HCT116 (cell line): Measurements from ENCODE around the gene RBM46. TPM values are rescaled to one million over a fixed set of nuclear protein-coding genes. Genes with fewer than 3 reads are reported as not detected.

Experiments used
- ATAC-seq: fragments of 200-7000 bp; cut with Tn5 transposase; 2 replicates; pipeline ENCODE4 v1.9.1; 2020; ENCODE audit warnings: mild to moderate bottlenecking, moderate library complexity
- BruUV-seq: library from RNA; stranded (reverse); fragments of 400-500 nt; replicated peaks from 2 replicates; lab custom pipeline; 2021; lab: Mats Ljungman, UMichigan
- CTCF ChIA-PET: fragments of 300-600 bp; sonication (Branson Sonifier 250); formaldehyde crosslinking; loops from one replicate; lab custom pipeline; 2021; ENCODE audit warnings: antibody characterized with exemption; lab: Charles Lee
- POLR2A ChIA-PET: fragments of 300-600, 350-600 bp; sonication (Branson Sonifier 250); formaldehyde crosslinking; loops from one replicate; lab custom pipeline; 2021; ENCODE audit warnings: antibody characterized with exemption; lab: Charles Lee
- RAD21 ChIA-PET, 2 experiments: fragments of 300-600 bp; sonication (Branson Sonifier 250); formaldehyde crosslinking; loops; one replicate each; lab custom pipeline; 2023; ENCODE audit warnings: low total read pairs in 2 of 2; ENCODE audit not compliant: uncharacterized antibody in 2 of 2, unreplicated experiment in 2 of 2, low non-redundant PET in 1 of 2; lab: Charles Lee
- DNase-seq: peaks from one replicate; pipeline ENCODE4 v3.0.0-alpha.2; 2010; ENCODE audit warnings: low read depth, low spot score
- H2AFZ ChIP-seq: fragments of 200-600 bp; shearing (Covaris generic), sonication (generic); 2 replicates; pipeline ENCODE4 v1.6.1; 2017; ENCODE audit warnings: low read depth, mixed run types, mixed read lengths, antibody characterized with exemption, low read length; ENCODE audit not compliant: poor library complexity, severe bottlenecking
- H3K27ac ChIP-seq: 2 replicates; pipeline ENCODE4 v1.5.1; 2012; ENCODE audit warnings: low read depth, low read length
- H3K27me3 ChIP-seq: fragments of 200-600 bp; sonication (generic); 2 replicates; pipeline ENCODE4 v1.6.1; 2016; ENCODE audit warnings: mixed run types, low read length, mixed read lengths; ENCODE audit not compliant: insufficient read depth
- H3K36me3 ChIP-seq, 2 experiments: fragments of 200-500 bp in 1 of 2; fragments of 200-600 bp in 1 of 2; sonication (Bioruptor generic) in 1 of 2; sonication (generic) in 1 of 2; 2 replicates each; pipeline versions ENCODE4 v1.5.1 to v1.6.1; 2014 to 2016; ENCODE audit warnings: low read length in 2 of 2, inconsistent platforms in 1 of 2, mixed read lengths in 1 of 2, mixed run types in 1 of 2; ENCODE audit not compliant: insufficient read depth in 2 of 2, control insufficient read depth in 1 of 2
- H3K4me1 ChIP-seq, 2 experiments: fragments of 200-600 bp in 1 of 2; sonication (generic) in 1 of 2; 2 replicates each; pipeline versions ENCODE4 v1.5.1 to v1.6.1; 2012 to 2017; ENCODE audit warnings: low read length in 2 of 2, inconsistent platforms in 1 of 2, mild to moderate bottlenecking in 1 of 2, mixed read lengths in 1 of 2, mixed run types in 1 of 2, moderate library complexity in 1 of 2; ENCODE audit not compliant: insufficient read depth in 2 of 2, control insufficient read depth in 1 of 2
- H3K4me2 ChIP-seq: fragments of 200-600 bp; sonication (generic); 2 replicates; pipeline ENCODE4 v1.6.1; 2017; ENCODE audit warnings: mixed run types, low read length, mixed read lengths
- H3K4me3 ChIP-seq, 2 experiments: fragments of 200-600 bp in 1 of 2; sonication (generic) in 1 of 2; replicated peaks in 1 of 2; 2 replicates each; pipeline ENCODE4 v1.5.1; 2011 to 2016; ENCODE audit warnings: low read length in 2 of 2, control low read depth in 1 of 2, low read depth in 1 of 2, mild to moderate bottlenecking in 1 of 2, mixed read lengths in 1 of 2, mixed run types in 1 of 2
- H3K79me2 ChIP-seq: fragments of 200-600 bp; sonication (generic); 2 replicates; pipeline ENCODE4 v1.6.1; 2017; ENCODE audit warnings: mild to moderate bottlenecking, mixed run types, low read length, moderate library complexity, mixed read lengths; ENCODE audit not compliant: insufficient read depth
- H3K9ac ChIP-seq: fragments of 200-600 bp; sonication (generic); 2 replicates; pipeline ENCODE4 v1.6.1; 2016; ENCODE audit warnings: low read length, mixed read lengths
- H3K9me2 ChIP-seq: fragments of 200-600 bp; sonication (generic), shearing (Covaris generic); 2 replicates; pipeline ENCODE4 v1.6.1; 2017; ENCODE audit warnings: mixed run types, mild to moderate bottlenecking, moderate library complexity; ENCODE audit not compliant: insufficient read depth
- H3K9me3 ChIP-seq, 2 experiments: fragments of 200-500 bp in 1 of 2; fragments of 200-600 bp in 1 of 2; sonication (Bioruptor generic) in 1 of 2; sonication (generic) in 1 of 2; 2 replicates each; pipeline ENCODE4 v1.6.1; 2014 to 2017; ENCODE audit warnings: low read length in 2 of 2, mixed read lengths in 2 of 2, inconsistent platforms in 1 of 2, low read depth in 1 of 2, mild to moderate bottlenecking in 1 of 2, mixed run types in 1 of 2, moderate library complexity in 1 of 2; ENCODE audit not compliant: control insufficient read depth in 1 of 2, insufficient read depth in 1 of 2
- H4K20me1 ChIP-seq: fragments of 200-600 bp; sonication (generic), shearing (Covaris generic); 2 replicates; pipeline ENCODE4 v1.6.1; 2017; ENCODE audit warnings: mixed run types, mild to moderate bottlenecking, moderate library complexity; ENCODE audit not compliant: insufficient read depth
- CBX3 ChIP-seq: IDR thresholded peaks from 2 replicates; pipeline ENCODE4 v1.6.1; 2012; ENCODE audit warnings: low read depth
- CTCF ChIP-seq, 3 experiments: fragments of 200-600 bp in 1 of 3; sonication (generic) in 1 of 3; IDR thresholded peaks in 2 of 3; conservative IDR thresholded peaks in 1 of 3; 2 replicates each; pipeline ENCODE4 v1.5.1; 2012 to 2017; ENCODE audit warnings: low read depth in 2 of 3, low read length in 2 of 3, antibody characterized with exemption in 1 of 3, borderline replicate concordance in 1 of 3, control low read depth in 1 of 3, mild to moderate bottlenecking in 1 of 3, mixed read lengths in 1 of 3, mixed run types in 1 of 3, moderate library complexity in 1 of 3; ENCODE audit not compliant: insufficient read depth in 1 of 3
- EGR1 ChIP-seq: IDR thresholded peaks from 2 replicates; pipeline ENCODE4 v1.6.1; 2012; ENCODE audit warnings: low read depth
- ELF1 ChIP-seq: IDR thresholded peaks from 2 replicates; pipeline ENCODE4 v1.6.1; 2012; ENCODE audit warnings: low read depth, borderline replicate concordance
- EZH2phosphoT487 ChIP-seq: fragments of 200-600 bp; IDR thresholded peaks from 2 replicates; pipeline ENCODE4 v1.6.1; 2018; ENCODE audit warnings: antibody characterized with exemption, borderline replicate concordance
- JUND ChIP-seq: IDR thresholded peaks from 2 replicates; pipeline ENCODE4 v1.6.1; 2012
- POLR2AphosphoS5 ChIP-seq: IDR thresholded peaks from 2 replicates; pipeline ENCODE4 v1.6.1; 2011; ENCODE audit warnings: mild to moderate bottlenecking, low read depth, low read length, moderate library complexity
- RAD21 ChIP-seq: IDR thresholded peaks from 2 replicates; pipeline ENCODE4 v1.6.1; 2012; ENCODE audit warnings: low read depth, mild to moderate bottlenecking
- SP1 ChIP-seq: IDR thresholded peaks from 2 replicates; pipeline ENCODE4 v1.6.1; 2012; ENCODE audit warnings: low read depth
- SRF ChIP-seq: IDR thresholded peaks from 2 replicates; pipeline ENCODE4 v1.6.1; 2012; ENCODE audit warnings: low read depth
- TCF7L2 ChIP-seq: IDR thresholded peaks from 2 replicates; pipeline ENCODE4 v1.7.0; 2011; ENCODE audit warnings: borderline replicate concordance, inconsistent platforms; ENCODE audit not compliant: insufficient read depth, insufficient read length; ENCODE audit errors: extremely low read depth
- ZBTB33 ChIP-seq: IDR thresholded peaks from 2 replicates; pipeline ENCODE4 v1.6.1; 2011; ENCODE audit warnings: mild to moderate bottlenecking, low read length, moderate library complexity; ENCODE audit not compliant: insufficient replicate concordance; ENCODE audit errors: extremely low read depth
- ZFX ChIP-seq: fragments of 450-650 bp; IDR thresholded peaks from 2 replicates; pipeline ENCODE4 v1.6.1; 2017
- ZNF274 ChIP-seq: fragments of 200-500 bp; sonication (Bioruptor generic); IDR thresholded peaks from 2 replicates; pipeline ENCODE4 v1.6.1; 2014; ENCODE audit warnings: mild to moderate bottlenecking, low read depth, low read length, inconsistent platforms
- intact Hi-C: fragments of 100-400 bp; cut with micrococcal nuclease; formaldehyde crosslinking; loops from 2 replicates; pipeline ENCODE4 v1.10.0; 2022
- total RNA-seq: library from RNA; stranded (reverse); gene quantifications from one replicate; pipeline ENCODE4 v1.2.1, GENCODE V29; 2021; ENCODE audit not compliant: unreplicated experiment

The RBM46 gene
- total RNA-seq, 1 experiment from 2014 or later = 0.39 TPM

- no peaks in the 10 kb centered on the region for H4K20me1 ChIP-seq
- no peak overlapping the region for H3K27ac ChIP-seq
- H3K4me1 ChIP-seq = no peaks in the 10 kb centered on the region
- H2AFZ ChIP-seq = no peak overlapping the region
- intact Hi-C loops = no loop called here
- POLR2A ChIA-PET = interaction anchor here (1.3 kb wide), 1 partner anchor 27 kb away, joined by 3 read pairs; no protein-coding TSS in a partner anchor
- H3K27me3 ChIP-seq = no peaks in the 10 kb centered on the region
- no peak overlapping the region for H3K4me3 ChIP-seq
- H3K9me3 ChIP-seq = no peaks in the 10 kb centered on the region
- DNase-seq (no peak), ATAC-seq (no peak)
- TF ChIP-seq TCF7L2 (no peak), CBX3 (0 out of 2 replicates have a peak, but pooled peaks have one; percentile 50)
- RAD21 ChIA-PET = no interaction called here
- no TSS peak for BruUV-seq
- CTCF ChIA-PET = interaction anchor here (0.7 kb wide), 1 partner anchor 11 kb away, joined by 4 read pairs; no protein-coding TSS in a partner anchor
- no peaks in the 10 kb centered on the region for H3K36me3 ChIP-seq
- no peaks in the 10 kb centered on the region for H3K79me2 ChIP-seq
- H3K9ac ChIP-seq = no peak overlapping the region
- no peaks in the 10 kb centered on the region for H3K9me2 ChIP-seq
- no peak overlapping the region for H3K4me2 ChIP-seq
Measured at GRCh38 chr4:154818230-154818629, 37.2 kb downstream of the RBM46 start.

- RAD21 ChIA-PET = no interaction called here
- Histone ChIP-seq H3K9ac (no peak overlapping the region), H3K4me1 (no peaks in the 10 kb centered on the region), H2AFZ (peak overlapping the region; percentile 49), H3K4me3 (no peak overlapping the region), H3K4me2 (no peak overlapping the region), H3K36me3 (no peaks in the 10 kb centered on the region), H3K9me3 (no peaks in the 10 kb centered on the region), H4K20me1 (no peaks in the 10 kb centered on the region), H3K9me2 (no peaks in the 10 kb centered on the region), H3K27ac (no peak overlapping the region), H3K79me2 (no peaks in the 10 kb centered on the region)
- intact Hi-C loops = no loop called here
- DNase-seq (no peak), ATAC-seq (no peak)
- no peak for TF ChIP-seq POLR2AphosphoS5
- TF ChIP-seq SRF = no peak
- TF ChIP-seq ELF1 = no peak
- no peak for TF ChIP-seq EZH2phosphoT487
- TF ChIP-seq ZFX = no peak
- no peak for TF ChIP-seq JUND
- no peak for TF ChIP-seq ZNF274
- no peak for TF ChIP-seq CTCF (IDR thresholded peaks at IDR 0.05 in 2 of 3, conservative IDR thresholded peaks at IDR 0.05 in 1 of 3; ENCODE audit: borderline replicate concordance in 1 of 3, insufficient read depth in 1 of 3, low read depth in 2 of 3, low read length in 2 of 3)
- no peak for TF ChIP-seq RAD21
- no peak for TF ChIP-seq ZBTB33
- no peak for TF ChIP-seq EGR1
- TF ChIP-seq SP1 = no peak
- TF ChIP-seq, all 23 proteins: peak for 0
- ChIA-PET POLR2A (no interaction called here), CTCF (interaction anchor here (1.5 kb wide), 1 partner anchor 16 kb away, joined by 3 read pairs; no protein-coding TSS in a partner anchor)
- no peaks in the 10 kb centered on the region for H3K27me3 ChIP-seq
- no TSS peak for BruUV-seq
Measured at GRCh38 chr4:154822775-154823174, 41.7 kb downstream of the RBM46 start.
